Neural progenitor cell (in vitro differentiated cells): ENCODE measurements around the gene THAP10. TPM values are rescaled to one million over a fixed set of nuclear protein-coding genes. Genes with fewer than 3 reads are reported as not detected.

Experiments
- DNase-seq: peaks from one replicate; pipeline ENCODE4 v3.0.0-alpha.2; 2016; ENCODE audit warnings: low spot score
- H2AFZ ChIP-seq: fragments of 200-600 bp; sonication (generic); replicated peaks from 2 replicates; pipeline ENCODE4 v1.6.1; 2016; ENCODE audit warnings: antibody characterized with exemption
- H3F3A ChIP-seq: fragments of 200-600 bp; sonication (generic); 2 replicates; pipeline ENCODE4 v1.6.1; 2016; ENCODE audit warnings: antibody characterized with exemption, low read depth
- H3K27ac ChIP-seq: fragments of 200-600 bp; sonication (generic); 2 replicates; pipeline ENCODE4 v1.5.1; 2016; ENCODE audit warnings: mild to moderate bottlenecking
- H3K27me3 ChIP-seq: fragments of 200-600 bp; sonication (generic); 2 replicates; pipeline ENCODE4 v1.6.1; 2016; ENCODE audit warnings: mild to moderate bottlenecking, moderate library complexity
- H3K36me3 ChIP-seq: fragments of 200-600 bp; sonication (generic); 2 replicates; pipeline ENCODE4 v1.5.1; 2016
- H3K4me1 ChIP-seq: fragments of 200-600 bp; sonication (generic); 2 replicates; pipeline ENCODE4 v1.6.1; 2016; ENCODE audit warnings: mixed run types
- H3K4me2 ChIP-seq: fragments of 200-600 bp; sonication (generic); 2 replicates; pipeline ENCODE4 v1.6.1; 2016
- H3K4me3 ChIP-seq: fragments of 200-600 bp; sonication (generic); 2 replicates; pipeline ENCODE4 v1.5.1; 2016
- H3K79me2 ChIP-seq: fragments of 200-600 bp; sonication (generic); 2 replicates; pipeline ENCODE4 v1.6.1; 2016; ENCODE audit warnings: low read depth
- H3K9ac ChIP-seq: fragments of 200-600 bp; sonication (generic); 2 replicates; pipeline ENCODE4 v1.6.1; 2016
- H3K9me3 ChIP-seq: fragments of 200-600 bp; sonication (generic); 2 replicates; pipeline ENCODE4 v1.5.1; 2016; ENCODE audit warnings: low read depth
- H4K20me1 ChIP-seq: fragments of 200-600 bp; sonication (generic); 2 replicates; pipeline ENCODE4 v1.6.1; 2016; ENCODE audit warnings: low read depth
- H3K27ac Mint-ChIP-seq: 3 replicates; pipeline ENCODE4 v1.8.0; 2021; ENCODE audit warnings: mixed read lengths
- H3K27me3 Mint-ChIP-seq: 2 replicates; pipeline ENCODE4 v1.8.0; 2022; ENCODE audit warnings: low read depth, mild to moderate bottlenecking, inconsistent platforms, moderate library complexity, mixed read lengths; ENCODE audit not compliant: insufficient read depth
- H3K36me3 Mint-ChIP-seq: 3 replicates; pipeline ENCODE4 v1.8.0; 2021; ENCODE audit warnings: mixed read lengths
- H3K4me1 Mint-ChIP-seq: 3 replicates; pipeline ENCODE4 v1.8.0; 2021; ENCODE audit warnings: mixed read lengths
- H3K4me3 Mint-ChIP-seq: 3 replicates; pipeline ENCODE4 v1.8.0; 2021; ENCODE audit warnings: mild to moderate bottlenecking, moderate library complexity, mixed read lengths
- H3K9me3 Mint-ChIP-seq: 3 replicates; pipeline ENCODE4 v1.8.0; 2020; ENCODE audit warnings: mixed read lengths
- EZH2 ChIP-seq: fragments of 200-600 bp; sonication (generic); IDR thresholded peaks from 2 replicates; pipeline ENCODE4 v1.6.1; 2017; ENCODE audit warnings: antibody characterized with exemption, mild to moderate bottlenecking, moderate library complexity
- EZH2phosphoT487 ChIP-seq: fragments of 200-600 bp; sonication (generic); IDR thresholded peaks from 2 replicates; pipeline ENCODE4 v1.6.1; 2017; ENCODE audit warnings: antibody characterized with exemption
- total RNA-seq: library from RNA; depleted of rRNA; stranded (reverse); fragments of >200 nt; gene quantifications from 2 replicates; pipeline ENCODE4 v1.2.3, GENCODE V29; 2015; ENCODE audit warnings: low replicate concordance
- TF ChIP-seq, protein P1 (sequence below): fragments of 200-600 bp; sonication (generic); IDR thresholded peaks from 2 replicates; pipeline ENCODE4 v1.5.1; 2017; ENCODE audit warnings: antibody characterized with exemption, mild to moderate bottlenecking

The THAP10 gene
- total RNA-seq, 1 donor from 2014 or later: 8.0 TPM

DNA sequence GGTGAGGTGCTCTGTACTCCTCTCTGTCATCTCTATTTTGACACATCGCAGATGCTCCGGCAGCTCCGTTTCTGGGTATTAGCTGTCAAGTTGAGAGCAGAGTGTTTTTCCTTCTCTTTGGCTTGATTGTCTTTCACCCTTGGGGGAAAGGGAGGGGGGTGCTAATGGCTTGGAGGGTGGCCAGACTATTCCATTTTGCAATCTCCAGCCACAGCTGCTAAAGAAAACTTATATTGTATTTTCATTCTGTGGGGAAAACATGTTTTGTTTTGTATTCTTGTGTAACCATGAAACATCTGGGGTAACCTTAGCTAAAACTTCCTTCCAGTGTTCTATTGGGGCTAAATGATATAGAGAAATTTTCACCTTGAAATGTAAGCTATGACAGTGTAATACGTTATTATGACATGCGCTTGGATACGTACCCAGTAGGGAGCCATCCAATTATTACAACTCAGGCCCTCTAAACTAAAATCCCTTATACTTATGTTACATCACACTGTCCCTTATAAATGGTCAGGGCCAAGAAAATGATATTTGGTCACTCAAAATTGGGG is 24.2 kb downstream of the THAP10 start:
- H3K9me3 ChIP-seq: no peaks in the 10 kb centered on the region
- H3K4me2 ChIP-seq: no peak overlapping the region
- H3K79me2 ChIP-seq: no peaks in the 10 kb centered on the region
- H3K4me1 ChIP-seq: no peaks in the 10 kb centered on the region
- Mint-ChIP-seq H3K27me3 (no peaks in the 10 kb centered on the region), H3K36me3 (peaks cover 2% of the 10 kb centered on the region), H3K27ac (no peak overlapping the region), H3K4me1 (peaks cover 8% of the 10 kb centered on the region), H3K4me3 (no peak overlapping the region), H3K9me3 (peaks cover 8% of the 10 kb centered on the region)
- no peak overlapping the region for H3K27ac ChIP-seq
- H2AFZ ChIP-seq: no peak overlapping the region
- TF ChIP-seq EZH2 (no peak), EZH2phosphoT487 (no peak)
- TF ChIP-seq, protein P1, sequence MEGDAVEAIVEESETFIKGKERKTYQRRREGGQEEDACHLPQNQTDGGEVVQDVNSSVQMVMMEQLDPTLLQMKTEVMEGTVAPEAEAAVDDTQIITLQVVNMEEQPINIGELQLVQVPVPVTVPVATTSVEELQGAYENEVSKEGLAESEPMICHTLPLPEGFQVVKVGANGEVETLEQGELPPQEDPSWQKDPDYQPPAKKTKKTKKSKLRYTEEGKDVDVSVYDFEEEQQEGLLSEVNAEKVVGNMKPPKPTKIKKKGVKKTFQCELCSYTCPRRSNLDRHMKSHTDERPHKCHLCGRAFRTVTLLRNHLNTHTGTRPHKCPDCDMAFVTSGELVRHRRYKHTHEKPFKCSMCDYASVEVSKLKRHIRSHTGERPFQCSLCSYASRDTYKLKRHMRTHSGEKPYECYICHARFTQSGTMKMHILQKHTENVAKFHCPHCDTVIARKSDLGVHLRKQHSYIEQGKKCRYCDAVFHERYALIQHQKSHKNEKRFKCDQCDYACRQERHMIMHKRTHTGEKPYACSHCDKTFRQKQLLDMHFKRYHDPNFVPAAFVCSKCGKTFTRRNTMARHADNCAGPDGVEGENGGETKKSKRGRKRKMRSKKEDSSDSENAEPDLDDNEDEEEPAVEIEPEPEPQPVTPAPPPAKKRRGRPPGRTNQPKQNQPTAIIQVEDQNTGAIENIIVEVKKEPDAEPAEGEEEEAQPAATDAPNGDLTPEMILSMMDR: no peak
- no peaks in the 10 kb centered on the region for H4K20me1 ChIP-seq
- no peaks in the 10 kb centered on the region for H3K36me3 ChIP-seq
- no peak overlapping the region for H3K9ac ChIP-seq
- H3K4me3 ChIP-seq: no peak overlapping the region
- DNase-seq: no peak
- H3F3A ChIP-seq: no peaks in the 10 kb centered on the region
- H3K27me3 ChIP-seq: no peaks in the 10 kb centered on the region

DNA sequence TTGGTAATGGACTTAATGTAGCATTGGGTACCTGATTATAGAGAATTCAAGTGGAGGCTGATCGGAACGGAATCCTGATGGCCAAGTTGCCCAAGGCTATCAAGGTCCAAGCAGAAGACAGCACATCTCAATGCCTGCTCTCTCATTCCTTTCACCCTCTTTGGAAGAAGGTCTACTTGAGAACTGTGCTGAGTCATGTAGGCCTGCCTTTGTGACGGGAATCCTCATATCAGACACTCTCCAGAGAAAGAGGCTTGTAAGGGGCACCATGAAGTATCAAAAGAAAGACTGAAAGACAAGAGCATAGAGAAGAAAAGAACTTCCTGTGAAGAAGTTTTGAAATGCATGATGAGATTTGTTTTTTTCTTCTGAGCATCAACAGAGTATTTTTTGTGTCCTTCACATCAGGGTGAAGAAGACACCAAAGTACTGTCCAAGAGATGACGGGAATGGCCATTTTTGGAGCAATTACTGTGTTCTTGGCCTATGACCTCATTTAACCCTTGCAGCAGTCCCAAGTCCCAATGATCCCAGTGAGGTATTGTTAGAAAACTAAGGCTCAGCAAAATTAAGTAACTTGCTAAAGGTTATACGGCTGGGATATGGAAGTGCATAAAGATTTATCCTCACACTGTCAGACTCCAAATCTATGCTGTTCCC is 25.1 kb downstream of the THAP10 start:
- no peaks in the 10 kb centered on the region for H3K27me3 Mint-ChIP-seq
- Histone ChIP-seq H3K79me2 (no peaks in the 10 kb centered on the region), H3K36me3 (no peaks in the 10 kb centered on the region), H3K4me3 (no peak overlapping the region), H4K20me1 (no peaks in the 10 kb centered on the region), H3K27ac (no peak overlapping the region), H3F3A (no peaks in the 10 kb centered on the region), H2AFZ (no peak overlapping the region), H3K9ac (no peak overlapping the region), H3K9me3 (no peaks in the 10 kb centered on the region), H3K27me3 (no peaks in the 10 kb centered on the region), H3K4me1 (no peaks in the 10 kb centered on the region), H3K4me2 (no peak overlapping the region)
- DNase-seq: no peak
- no peaks in the 10 kb centered on the region for H3K36me3 Mint-ChIP-seq
- peaks cover 5% of the 10 kb centered on the region for H3K9me3 Mint-ChIP-seq
- H3K27ac Mint-ChIP-seq: no peak overlapping the region
- no peak overlapping the region for H3K4me3 Mint-ChIP-seq
- H3K4me1 Mint-ChIP-seq: peaks cover 8% of the 10 kb centered on the region
- TF ChIP-seq EZH2 (no peak), EZH2phosphoT487 (no peak)
- TF ChIP-seq, protein P1: no peak

DNA sequence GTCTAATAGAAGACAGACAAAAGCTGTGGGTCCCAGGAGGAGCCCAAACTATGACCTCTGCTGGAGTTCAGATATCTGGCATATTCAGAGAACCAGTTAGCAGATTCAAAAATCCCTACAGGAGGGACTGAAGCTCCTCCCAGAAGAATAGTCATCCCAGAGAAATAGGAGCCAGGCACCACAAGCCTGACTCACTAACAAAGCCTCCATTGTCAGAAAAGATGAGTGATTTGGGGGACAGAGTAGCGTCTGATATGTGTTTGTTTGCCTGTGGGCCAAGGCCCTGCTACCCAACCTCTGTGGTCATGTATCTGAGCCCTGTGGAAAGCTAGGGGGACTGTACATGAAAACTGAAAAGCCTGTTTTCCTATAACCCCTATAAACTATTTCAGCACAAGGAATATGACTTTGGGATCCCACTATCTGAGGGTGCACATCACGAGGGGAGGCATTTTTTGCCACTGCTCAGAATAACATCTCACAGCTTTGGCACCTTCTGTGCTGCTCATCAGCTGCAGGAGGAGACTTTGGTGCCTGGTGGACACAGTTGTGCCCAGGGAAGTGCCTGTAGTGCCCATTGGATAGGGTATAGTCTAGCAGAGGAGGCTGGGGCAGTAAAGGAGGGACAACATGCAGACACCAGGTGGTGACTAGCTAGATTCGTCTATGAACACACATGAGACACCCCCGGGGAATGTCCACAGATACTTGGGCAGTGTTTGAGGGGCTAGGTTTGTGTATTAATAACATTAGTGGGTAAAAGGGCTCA is 28.6 kb downstream of the THAP10 start:
- no peak overlapping the region for H3K27ac ChIP-seq
- peaks cover 5% of the 10 kb centered on the region for H3K27me3 Mint-ChIP-seq
- DNase-seq: no peak
- H3K9ac ChIP-seq: no peak overlapping the region
- no peaks in the 10 kb centered on the region for H3K27me3 ChIP-seq
- H2AFZ ChIP-seq: no peak overlapping the region
- TF ChIP-seq EZH2 (no peak), EZH2phosphoT487 (no peak)
- TF ChIP-seq, protein P1: no peak
- no peak overlapping the region for H3K27ac Mint-ChIP-seq
- no peaks in the 10 kb centered on the region for H3K36me3 ChIP-seq
- H3K36me3 Mint-ChIP-seq: no peaks in the 10 kb centered on the region
- H3K4me2 ChIP-seq: no peak overlapping the region
- H3K4me1 Mint-ChIP-seq: no peaks in the 10 kb centered on the region
- H3K9me3 Mint-ChIP-seq: peaks cover 3% of the 10 kb centered on the region
- no peak overlapping the region for H3K4me3 ChIP-seq
- H3K9me3 ChIP-seq: no peaks in the 10 kb centered on the region
- H4K20me1 ChIP-seq: no peaks in the 10 kb centered on the region
- H3F3A ChIP-seq: no peaks in the 10 kb centered on the region
- H3K4me3 Mint-ChIP-seq: no peak overlapping the region
- H3K79me2 ChIP-seq: no peaks in the 10 kb centered on the region
- H3K4me1 ChIP-seq: no peaks in the 10 kb centered on the region
